ENCODE measurements around the gene ETV1.

- TF ChIP-seq CTCF (IDR thresholded peaks at IDR 0.05; ENCODE audit: low read depth, low read length, missing input control) (no peak), RAD21 (IDR thresholded peaks at IDR 0.05) (no peak), REST (IDR thresholded peaks at IDR 0.05) (no peak), FOXA2 (IDR thresholded peaks at IDR 0.05) (no peak), YY1 (IDR thresholded peaks at IDR 0.05) (no peak)
These were observed 34.4 kb upstream of the ETV1 start for GRCh38 chr7:14023838-14024237.

All from liver (tissue), 3 donors.